ENCODE results near the gene RABGAP1L. TPM values are rescaled to one million over a fixed set of nuclear protein-coding genes. Genes with fewer than 3 reads are reported as not detected.
"Not testable (repeated sequence)": the region's sequence is repeated elsewhere in the genome, so short reads cannot be mapped to it uniquely, and the experiment has no call there.

RABGAP1L gene
- total RNA-seq, 4 donors from 2014 or later = 170 to 282 (median 182) TPM

- no peak for DNase-seq
- TF ChIP-seq POLR2A (IDR thresholded peaks at IDR 0.05) = no peak
- TF ChIP-seq, protein P1, sequence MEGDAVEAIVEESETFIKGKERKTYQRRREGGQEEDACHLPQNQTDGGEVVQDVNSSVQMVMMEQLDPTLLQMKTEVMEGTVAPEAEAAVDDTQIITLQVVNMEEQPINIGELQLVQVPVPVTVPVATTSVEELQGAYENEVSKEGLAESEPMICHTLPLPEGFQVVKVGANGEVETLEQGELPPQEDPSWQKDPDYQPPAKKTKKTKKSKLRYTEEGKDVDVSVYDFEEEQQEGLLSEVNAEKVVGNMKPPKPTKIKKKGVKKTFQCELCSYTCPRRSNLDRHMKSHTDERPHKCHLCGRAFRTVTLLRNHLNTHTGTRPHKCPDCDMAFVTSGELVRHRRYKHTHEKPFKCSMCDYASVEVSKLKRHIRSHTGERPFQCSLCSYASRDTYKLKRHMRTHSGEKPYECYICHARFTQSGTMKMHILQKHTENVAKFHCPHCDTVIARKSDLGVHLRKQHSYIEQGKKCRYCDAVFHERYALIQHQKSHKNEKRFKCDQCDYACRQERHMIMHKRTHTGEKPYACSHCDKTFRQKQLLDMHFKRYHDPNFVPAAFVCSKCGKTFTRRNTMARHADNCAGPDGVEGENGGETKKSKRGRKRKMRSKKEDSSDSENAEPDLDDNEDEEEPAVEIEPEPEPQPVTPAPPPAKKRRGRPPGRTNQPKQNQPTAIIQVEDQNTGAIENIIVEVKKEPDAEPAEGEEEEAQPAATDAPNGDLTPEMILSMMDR (IDR thresholded peaks at IDR 0.05) = no peak
- Histone ChIP-seq H3K4me1 (no peaks in the 10 kb centered on the region), H3K27ac (no peak overlapping the region), H3K36me3 (no peaks in the 10 kb centered on the region), H3K9me3 (peaks cover 0 to 6% (median 0%) of the 10 kb centered on the region in 4 donors), H3K27me3 (no peaks in the 10 kb centered on the region), H3K4me3 (no peak overlapping the region)
Measured at GRCh38 chr1:174535207-174535606, 375.9 kb downstream of the RABGAP1L start.

- H3K36me3 ChIP-seq, H3K27me3 ChIP-seq, H3K27ac ChIP-seq, DNase-seq, H3K4me3 ChIP-seq, H3K4me1 ChIP-seq: not testable (repeated sequence)
- peaks cover 0 to 12% (median 5%) of the 10 kb centered on the region in 4 donors for H3K9me3 ChIP-seq
Measured at GRCh38 chr1:174543421-174543820, 384.1 kb downstream of the RABGAP1L start.

- H3K36me3 ChIP-seq = no peaks in the 10 kb centered on the region
- peaks cover 0 to 3% (median 0%) of the 10 kb centered on the region in 4 donors for H3K9me3 ChIP-seq
- no peaks in the 10 kb centered on the region for H3K27me3 ChIP-seq
- H3K4me3 ChIP-seq = no peak overlapping the region
- H3K27ac ChIP-seq = no peak overlapping the region
- no peak for DNase-seq
- TF ChIP-seq, protein P1 (IDR thresholded peaks at IDR 0.05) = no peak
- no peak for TF ChIP-seq POLR2A (IDR thresholded peaks at IDR 0.05)
- no peaks in the 10 kb centered on the region for H3K4me1 ChIP-seq
Measured at GRCh38 chr1:174550296-174550695, 391.0 kb downstream of the RABGAP1L start.

DNA sequence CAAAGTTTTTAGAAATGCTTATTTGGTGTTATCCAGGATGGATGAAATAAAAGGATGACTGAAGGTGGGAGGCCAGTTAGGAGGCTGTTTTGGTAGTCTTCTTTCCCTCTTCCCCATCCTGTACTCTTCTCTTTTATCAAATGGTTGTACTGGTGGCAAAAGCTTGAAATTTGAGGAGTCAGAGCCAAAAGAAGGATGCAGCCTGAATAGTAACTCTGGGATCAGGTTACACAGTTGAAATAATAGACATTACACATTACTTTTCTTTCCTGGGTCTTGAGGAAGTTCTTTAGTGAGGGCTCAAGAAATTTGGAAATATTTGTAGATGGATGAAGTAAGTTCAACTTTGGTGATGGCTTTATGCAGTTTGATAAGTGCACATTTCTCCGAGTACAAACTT, 397.1 kb downstream of the RABGAP1L start:
- no peak overlapping the region for H3K4me3 ChIP-seq
- TF ChIP-seq, protein P1 (IDR thresholded peaks at IDR 0.05) = no peak
- no peak for TF ChIP-seq POLR2A (IDR thresholded peaks at IDR 0.05)
- H3K27me3 ChIP-seq = no peaks in the 10 kb centered on the region
- no peaks in the 10 kb centered on the region for H3K9me3 ChIP-seq
- no peak for DNase-seq
- H3K4me1 ChIP-seq = no peaks in the 10 kb centered on the region
- H3K36me3 ChIP-seq = no peaks in the 10 kb centered on the region
- H3K27ac ChIP-seq = no peak overlapping the region

GRCh38 chr1:174568551-174568950, 409.2 kb downstream of the RABGAP1L start:
- Histone ChIP-seq H3K9me3 (no peaks in the 10 kb centered on the region), H3K27ac (no peak overlapping the region), H3K36me3 (no peaks in the 10 kb centered on the region), H3K4me3 (no peak overlapping the region), H3K4me1 (no peaks in the 10 kb centered on the region), H3K27me3 (no peaks in the 10 kb centered on the region)
- TF ChIP-seq POLR2A (IDR thresholded peaks at IDR 0.05) = no peak
- TF ChIP-seq, protein P1 (IDR thresholded peaks at IDR 0.05) = no peak
- no peak for DNase-seq

DNA sequence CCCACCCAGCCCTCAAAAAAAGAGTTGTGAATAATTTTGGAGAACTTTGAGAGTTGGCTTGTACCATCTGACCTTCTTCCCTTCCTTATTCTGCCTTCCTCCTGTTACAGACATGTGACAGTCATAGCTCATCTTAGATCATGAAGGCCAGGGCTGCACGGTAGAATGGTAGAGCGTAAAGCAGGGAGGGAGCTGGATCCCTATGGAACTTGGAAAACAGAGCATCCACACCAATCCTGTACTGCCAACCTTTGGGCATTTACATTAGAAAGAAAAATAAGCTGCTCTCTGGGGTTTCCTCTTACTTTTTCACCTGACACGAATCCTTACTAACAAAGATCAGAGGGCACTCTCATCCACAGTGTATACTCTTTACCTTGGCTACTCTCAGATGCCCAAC, 409.9 kb downstream of the RABGAP1L start:
- no peak overlapping the region for H3K27ac ChIP-seq
- H3K4me1 ChIP-seq = no peaks in the 10 kb centered on the region
- H3K4me3 ChIP-seq = no peak overlapping the region
- no peak for DNase-seq
- no peak for TF ChIP-seq POLR2A (IDR thresholded peaks at IDR 0.05)
- TF ChIP-seq, protein P1 (IDR thresholded peaks at IDR 0.05) = no peak
- no peaks in the 10 kb centered on the region for H3K9me3 ChIP-seq
- no peaks in the 10 kb centered on the region for H3K36me3 ChIP-seq
- H3K27me3 ChIP-seq = no peaks in the 10 kb centered on the region

All from Peyer's patch (tissue), 4 donors.